Measurements from ENCODE around the gene TNFRSF1A. TPM values are rescaled to one million over a fixed set of nuclear protein-coding genes. Genes with fewer than 3 reads are reported as not detected.

The TNFRSF1A gene
- total and polyA plus RNA-seq, 2 of the 13 experiments (the other 11 are each of a cell fraction or from before 2014, with no cell fraction given): 41.5 to 61.2 TPM

DNA sequence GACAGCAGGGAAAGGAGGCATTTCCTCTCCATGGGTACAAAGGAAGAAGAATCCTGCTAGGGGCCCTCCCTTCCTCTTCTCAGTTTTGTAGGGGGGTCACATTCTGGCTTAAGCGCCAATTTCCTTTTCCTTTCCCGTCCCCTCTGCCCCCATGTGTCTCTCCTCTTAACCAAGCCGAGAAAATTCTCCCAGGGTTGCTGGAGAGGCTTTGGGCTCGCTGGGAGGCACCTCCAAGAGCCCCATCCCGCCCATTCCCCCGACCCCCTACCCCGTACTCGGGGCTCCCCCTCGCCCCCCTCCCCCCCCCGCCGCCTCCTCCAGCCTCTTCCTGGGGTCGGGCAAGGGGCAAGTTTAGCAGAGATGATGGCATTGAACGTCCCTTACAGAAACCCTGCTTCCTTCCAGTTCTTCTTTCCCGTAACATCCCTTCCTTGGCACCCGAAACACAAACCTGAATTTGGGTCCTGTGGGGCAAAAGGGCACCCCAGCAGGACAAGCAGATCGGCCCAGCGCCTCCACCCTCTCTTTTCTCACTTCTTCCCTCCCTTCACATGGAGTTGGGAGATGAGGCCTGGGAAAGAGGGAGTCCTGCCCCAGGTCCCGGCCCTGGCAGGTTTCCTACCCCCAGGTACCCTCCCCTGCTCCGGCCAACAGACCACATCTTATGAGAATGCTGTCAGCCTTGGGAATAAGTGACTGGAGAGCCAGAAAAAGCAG, 17.7 kb downstream of the TNFRSF1A start:
- no peak overlapping the region for H3K4me2 ChIP-seq (ENCODE audit: low read depth, low read length)
- in situ Hi-C loops (cut with HindIII; ENCODE audit: extremely low pct_ligation_motif_present, low pct_unique_long_range_greater_than_20kb) (no loop called here), intact Hi-C loops (cut with micrococcal nuclease; ENCODE audit: unreplicated experiment) (no loop called here)
- no TSS peak for BruUV-seq (replicated peaks)
- H3K9ac ChIP-seq (ENCODE audit: insufficient read depth, low read depth, low read length): no peak overlapping the region
- ATAC-seq: no peak
- no peaks in the 10 kb centered on the region for H4K20me1 ChIP-seq (ENCODE audit: insufficient read depth, low read length)
- TF ChIP-seq ZNF652 (CRISPR knock-in tag; IDR thresholded peaks at IDR 0.05; ENCODE audit: borderline replicate concordance, low read depth): no peak
- 0 out of 4 replicates have a peak, but pooled peaks of 1 of the 2 experiments have one; percentile 12 for TF ChIP-seq POLR2A (IDR thresholded peaks at IDR 0.05; ENCODE audit: insufficient read depth in 1 of 2, low read depth in 2 of 2, low read length in 2 of 2)
- no peaks in the 10 kb centered on the region for H3K27me3 ChIP-seq (ENCODE audit: control insufficient read depth in 1 of 2, insufficient read depth in 2 of 2, low read length in 2 of 2)
- no peak for DNase-seq (ENCODE audit: low spot score)
- no peak overlapping the region for H2AFZ ChIP-seq (ENCODE audit: low read length)
- H3K9me3 ChIP-seq (ENCODE audit: low read length): no peaks in the 10 kb centered on the region
- no peak overlapping the region for H3K4me3 ChIP-seq (replicated peaks in 1 of 3; ENCODE audit: insufficient read depth in 1 of 3, low read depth in 2 of 3, low read length in 3 of 3)
- H3K79me2 ChIP-seq (ENCODE audit: insufficient read depth, low read length): no peaks in the 10 kb centered on the region
- no peak for FAIRE-seq
- WGBS (ENCODE audit: low lambda C conversion rate): 86% methylated on average over 19 of the region's 19 CpGs
- ChIA-PET POLR2A (interaction anchor here (1.2 to 4.4 kb wide), 4 partner anchors 11 to 59 kb away, joined by 5 to 82 read pairs (median 34); partner anchors contain the start of gene LTBR), CTCF (ENCODE audit: low intra/inter-chr PET ratio, low total read pairs) (interaction anchor here (0.7 to 1.7 kb wide), 4 partner anchors 43 to 141 kb away, joined by 3 to 7 read pairs (median 6); no protein-coding TSS in a partner anchor)
- peaks cover 46% of the 10 kb centered on the region for H3K4me1 ChIP-seq (ENCODE audit: insufficient read depth, low read length)
- H3K36me3 ChIP-seq (replicated peaks in 1 of 2; ENCODE audit: control insufficient read depth in 1 of 2, insufficient read depth in 2 of 2, low read length in 2 of 2): peaks cover 6 to 21% of the 10 kb centered on the region in 2 experiments; a peak in 4 of 5 replicates
- H3K27ac ChIP-seq (ENCODE audit: extremely low read length, insufficient read depth, low read length): peak overlapping the region; percentile 37

DNA sequence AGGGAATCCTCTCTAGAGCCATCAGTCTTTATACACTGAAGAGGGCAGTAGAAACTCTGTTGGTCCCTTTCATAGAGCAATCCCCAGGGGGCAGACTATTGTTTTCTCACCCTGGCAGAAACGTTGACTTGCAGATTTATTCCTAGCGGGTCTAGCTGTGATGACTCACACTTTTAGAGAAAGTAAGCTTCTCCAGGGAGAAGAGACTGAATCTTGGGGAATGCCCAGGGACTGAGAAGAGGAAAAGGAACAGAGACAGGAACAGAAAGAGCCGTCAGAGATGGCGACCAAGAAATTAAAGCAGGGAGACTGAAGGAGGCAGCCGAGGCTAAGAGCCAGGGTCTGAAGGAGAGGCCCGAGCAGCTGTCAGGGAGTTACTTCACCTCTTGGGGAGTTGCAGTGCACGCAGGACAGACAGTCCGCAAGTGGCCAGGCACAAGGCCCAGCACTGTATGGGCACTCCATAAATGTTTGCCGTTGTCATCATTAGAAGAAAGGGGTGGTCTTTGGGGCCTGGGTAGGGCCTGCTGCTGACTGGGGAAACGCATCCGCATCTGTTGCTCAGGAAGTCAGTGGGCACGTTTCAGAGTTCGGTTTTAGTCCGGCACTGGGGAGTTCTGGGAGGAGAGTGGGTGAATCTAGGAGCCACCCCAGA, 18.4 kb downstream of the TNFRSF1A start:
- no peak overlapping the region for H3K4me2 ChIP-seq (ENCODE audit: low read depth, low read length)
- in situ Hi-C loops (cut with HindIII; ENCODE audit: extremely low pct_ligation_motif_present, low pct_unique_long_range_greater_than_20kb): no loop called here
- WGBS (ENCODE audit: low lambda C conversion rate): 76% methylated on average over 14 of the region's 14 CpGs
- no peak overlapping the region for H2AFZ ChIP-seq (ENCODE audit: low read length)
- DNase-seq (ENCODE audit: low spot score) (peak; percentile 78), ATAC-seq (peak; percentile 67), FAIRE-seq (peak; percentile 76)
- H3K27ac ChIP-seq (ENCODE audit: extremely low read length, insufficient read depth, low read length): peak overlapping the region; percentile 37
- POLR2A ChIA-PET: interaction anchor here (0.9 to 4.4 kb wide), 9 partner anchors 12 to 147 kb away, joined by 3 to 62 read pairs (median 5); partner anchors contain the start of genes LTBR, TNFRSF1A and VAMP1
- no TSS peak for BruUV-seq (replicated peaks)
- H4K20me1 ChIP-seq (ENCODE audit: insufficient read depth, low read length): no peaks in the 10 kb centered on the region
- H3K9ac ChIP-seq (ENCODE audit: insufficient read depth, low read depth, low read length): no peak overlapping the region
- intact Hi-C loops (cut with micrococcal nuclease; ENCODE audit: unreplicated experiment): no loop called here
- no peaks in the 10 kb centered on the region for H3K9me3 ChIP-seq (ENCODE audit: low read length)
- peaks cover 6 to 23% of the 10 kb centered on the region in 2 experiments; a peak in 4 of 5 replicates for H3K36me3 ChIP-seq (replicated peaks in 1 of 2; ENCODE audit: control insufficient read depth in 1 of 2, insufficient read depth in 2 of 2, low read length in 2 of 2)
- H3K4me3 ChIP-seq (replicated peaks in 1 of 3; ENCODE audit: insufficient read depth in 1 of 3, low read depth in 2 of 3, low read length in 3 of 3): no peak overlapping the region
- H3K27me3 ChIP-seq (ENCODE audit: control insufficient read depth in 1 of 2, insufficient read depth in 2 of 2, low read length in 2 of 2): no peaks in the 10 kb centered on the region
- H3K79me2 ChIP-seq (ENCODE audit: insufficient read depth, low read length): no peaks in the 10 kb centered on the region
- H3K4me1 ChIP-seq (ENCODE audit: insufficient read depth, low read length): peaks cover 46% of the 10 kb centered on the region
- CTCF ChIA-PET (ENCODE audit: low intra/inter-chr PET ratio, low total read pairs): interaction anchor here (0.7 to 1.7 kb wide), 4 partner anchors 44 to 142 kb away, joined by 3 to 7 read pairs (median 6); no protein-coding TSS in a partner anchor
- TF ChIP-seq ZNF557 (CRISPR knock-in tag; IDR thresholded peaks at IDR 0.05): no peak
- TF ChIP-seq, protein P1, sequence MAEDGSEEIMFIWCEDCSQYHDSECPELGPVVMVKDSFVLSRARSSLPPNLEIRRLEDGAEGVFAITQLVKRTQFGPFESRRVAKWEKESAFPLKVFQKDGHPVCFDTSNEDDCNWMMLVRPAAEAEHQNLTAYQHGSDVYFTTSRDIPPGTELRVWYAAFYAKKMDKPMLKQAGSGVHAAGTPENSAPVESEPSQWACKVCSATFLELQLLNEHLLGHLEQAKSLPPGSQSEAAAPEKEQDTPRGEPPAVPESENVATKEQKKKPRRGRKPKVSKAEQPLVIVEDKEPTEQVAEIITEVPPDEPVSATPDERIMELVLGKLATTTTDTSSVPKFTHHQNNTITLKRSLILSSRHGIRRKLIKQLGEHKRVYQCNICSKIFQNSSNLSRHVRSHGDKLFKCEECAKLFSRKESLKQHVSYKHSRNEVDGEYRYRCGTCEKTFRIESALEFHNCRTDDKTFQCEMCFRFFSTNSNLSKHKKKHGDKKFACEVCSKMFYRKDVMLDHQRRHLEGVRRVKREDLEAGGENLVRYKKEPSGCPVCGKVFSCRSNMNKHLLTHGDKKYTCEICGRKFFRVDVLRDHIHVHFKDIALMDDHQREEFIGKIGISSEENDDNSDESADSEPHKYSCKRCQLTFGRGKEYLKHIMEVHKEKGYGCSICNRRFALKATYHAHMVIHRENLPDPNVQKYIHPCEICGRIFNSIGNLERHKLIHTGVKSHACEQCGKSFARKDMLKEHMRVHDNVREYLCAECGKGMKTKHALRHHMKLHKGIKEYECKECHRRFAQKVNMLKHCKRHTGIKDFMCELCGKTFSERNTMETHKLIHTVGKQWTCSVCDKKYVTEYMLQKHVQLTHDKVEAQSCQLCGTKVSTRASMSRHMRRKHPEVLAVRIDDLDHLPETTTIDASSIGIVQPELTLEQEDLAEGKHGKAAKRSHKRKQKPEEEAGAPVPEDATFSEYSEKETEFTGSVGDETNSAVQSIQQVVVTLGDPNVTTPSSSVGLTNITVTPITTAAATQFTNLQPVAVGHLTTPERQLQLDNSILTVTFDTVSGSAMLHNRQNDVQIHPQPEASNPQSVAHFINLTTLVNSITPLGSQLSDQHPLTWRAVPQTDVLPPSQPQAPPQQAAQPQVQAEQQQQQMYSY (CRISPR knock-in tag; IDR thresholded peaks at IDR 0.05): no peak
- no peak for TF ChIP-seq ERF (CRISPR knock-in tag; IDR thresholded peaks at IDR 0.05)
- no peak for TF ChIP-seq ZNF235 (CRISPR knock-in tag; IDR thresholded peaks at IDR 0.05; ENCODE audit: borderline replicate concordance)
- TF ChIP-seq, protein P2, sequence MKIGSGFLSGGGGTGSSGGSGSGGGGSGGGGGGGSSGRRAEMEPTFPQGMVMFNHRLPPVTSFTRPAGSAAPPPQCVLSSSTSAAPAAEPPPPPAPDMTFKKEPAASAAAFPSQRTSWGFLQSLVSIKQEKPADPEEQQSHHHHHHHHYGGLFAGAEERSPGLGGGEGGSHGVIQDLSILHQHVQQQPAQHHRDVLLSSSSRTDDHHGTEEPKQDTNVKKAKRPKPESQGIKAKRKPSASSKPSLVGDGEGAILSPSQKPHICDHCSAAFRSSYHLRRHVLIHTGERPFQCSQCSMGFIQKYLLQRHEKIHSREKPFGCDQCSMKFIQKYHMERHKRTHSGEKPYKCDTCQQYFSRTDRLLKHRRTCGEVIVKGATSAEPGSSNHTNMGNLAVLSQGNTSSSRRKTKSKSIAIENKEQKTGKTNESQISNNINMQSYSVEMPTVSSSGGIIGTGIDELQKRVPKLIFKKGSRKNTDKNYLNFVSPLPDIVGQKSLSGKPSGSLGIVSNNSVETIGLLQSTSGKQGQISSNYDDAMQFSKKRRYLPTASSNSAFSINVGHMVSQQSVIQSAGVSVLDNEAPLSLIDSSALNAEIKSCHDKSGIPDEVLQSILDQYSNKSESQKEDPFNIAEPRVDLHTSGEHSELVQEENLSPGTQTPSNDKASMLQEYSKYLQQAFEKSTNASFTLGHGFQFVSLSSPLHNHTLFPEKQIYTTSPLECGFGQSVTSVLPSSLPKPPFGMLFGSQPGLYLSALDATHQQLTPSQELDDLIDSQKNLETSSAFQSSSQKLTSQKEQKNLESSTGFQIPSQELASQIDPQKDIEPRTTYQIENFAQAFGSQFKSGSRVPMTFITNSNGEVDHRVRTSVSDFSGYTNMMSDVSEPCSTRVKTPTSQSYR (CRISPR knock-in tag; IDR thresholded peaks at IDR 0.05; ENCODE audit: borderline replicate concordance): no peak
- no peak for TF ChIP-seq ZNF224 (CRISPR knock-in tag; IDR thresholded peaks at IDR 0.05)
